Psoas muscle (tissue), 8 donors: ENCODE results near the gene C2CD2L. TPM values are rescaled to one million over a fixed set of nuclear protein-coding genes. Genes with fewer than 3 reads are reported as not detected.

Experiments
- ATAC-seq, 4 donors: fragments of 200-7000 bp; cut with Tn5 transposase; one replicate each; pipeline ENCODE4 v1.9.1; 2020; ENCODE audit warnings: moderate library complexity in 3 of 4, mild to moderate bottlenecking in 2 of 4
- DNase-seq, 2 donors: peaks; one replicate each; pipeline ENCODE4 v3.0.0-alpha.2; 2020
- H3K27ac ChIP-seq: fragments of 200-600 bp; one replicate; pipeline ENCODE4 v1.8.0; 2022
- H3K27me3 ChIP-seq, 3 donors: fragments of 200-600 bp in 1 of 3; one replicate each; pipeline versions ENCODE4 v1.6.1 to v1.8.0; 2013 to 2022; ENCODE audit warnings: low read length in 2 of 3, mild to moderate bottlenecking in 2 of 3, moderate library complexity in 1 of 3; ENCODE audit not compliant: insufficient read depth in 3 of 3
- H3K36me3 ChIP-seq, 2 donors: fragments of 200-600 bp in 1 of 2; one replicate each; pipeline versions ENCODE4 v1.6.1 to v1.8.0; 2013 to 2022; ENCODE audit warnings: low read depth in 1 of 2, mild to moderate bottlenecking in 1 of 2, moderate library complexity in 1 of 2; ENCODE audit not compliant: insufficient read depth in 1 of 2
- H3K4me1 ChIP-seq: fragments of 200-600 bp; one replicate; pipeline ENCODE4 v1.8.0; 2022
- H3K4me3 ChIP-seq: fragments of 200-600 bp; one replicate; pipeline ENCODE4 v1.8.0; 2022; ENCODE audit warnings: mild to moderate bottlenecking
- H3K9me3 ChIP-seq: fragments of 200-600 bp; one replicate; pipeline ENCODE4 v1.8.0; 2022
- WGBS, 3 donors: extraction: QIAGEN DNeasy Blood & Tissue Kit; methylation state at CpG; one replicate each; pipeline versions ENCODE4 v1.1.6 to v1.1.7; 2013; 5-methylcytosine and 5-hydroxymethylcytosine counted together
- intact Hi-C, 2 donors: fragments of 100-400 bp; cut with DNase I; formaldehyde crosslinking; loops; one replicate each; pipeline versions ENCODE4 v1.11.0 to v1.14.2; 2022
- polyA plus RNA-seq, 3 donors: library from polyadenylated mRNA; stranded (reverse); fragments of 200-250 nt; gene quantifications; one replicate each; pipeline ENCODE4 v1.2.3, GENCODE V29; 2013
- total RNA-seq, 4 donors: library from RNA; stranded (reverse); fragmentation: NEBNext Ultra II Directional in 2 of 4; extraction: Animal tissue kit (Norgen Biotek cat#: 25700) in 2 of 4; gene quantifications; one replicate each; pipeline versions ENCODE4 v1.2.1 to v1.2.4, GENCODE V29; 2021 to 2023
- TF ChIP-seq, protein P1 (sequence below): fragments of 200-600 bp; IDR thresholded peaks from one replicate; pipeline ENCODE4 v1.8.0; 2022; ENCODE audit warnings: antibody characterized with exemption
- donor health status: healthy with polysubstance abuse.
- donor health status: DM: no; HTN: no; CAD: no; lungs with moderate emphysema.
- donor health status: Bipolar disorder and iron deficiency.
- donor health status: healthy.
- donor health status: DM: yes; HTN: yes; CAD: no.
- donor health status: DM: no; HTN: no; CAD: no.
- donor health status: DM: no; HTN: no; CAD: no.
- donor health status: DM: yes; HTN: yes; CAD: no.

Gene C2CD2L
- total and polyA plus RNA-seq, 7 donors: 10.9 to 28.7 (median 15.2) TPM

DNA sequence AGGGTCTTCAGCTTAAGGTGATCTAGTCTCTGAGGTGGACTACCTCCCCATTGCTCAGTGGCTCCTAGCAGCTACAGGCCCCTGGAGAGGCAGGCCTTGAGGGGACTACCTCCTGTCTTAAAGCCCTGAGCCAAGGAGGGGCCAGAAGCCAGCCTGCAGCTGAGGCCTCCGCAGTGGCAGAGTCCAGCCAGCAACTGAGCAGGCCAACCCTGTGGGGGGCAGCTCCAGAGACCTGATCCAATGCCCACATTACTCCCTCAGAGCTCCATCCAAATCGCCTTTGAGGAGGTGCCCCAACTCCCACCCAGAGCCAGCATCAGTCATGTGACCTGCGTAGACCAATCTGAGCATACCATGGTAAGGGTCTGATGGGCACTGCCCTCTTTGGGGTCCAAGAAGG lies 2.7 kb downstream of the C2CD2L start:
- H3K27me3 ChIP-seq: no peaks in the 10 kb centered on the region
- TF ChIP-seq, protein P1, sequence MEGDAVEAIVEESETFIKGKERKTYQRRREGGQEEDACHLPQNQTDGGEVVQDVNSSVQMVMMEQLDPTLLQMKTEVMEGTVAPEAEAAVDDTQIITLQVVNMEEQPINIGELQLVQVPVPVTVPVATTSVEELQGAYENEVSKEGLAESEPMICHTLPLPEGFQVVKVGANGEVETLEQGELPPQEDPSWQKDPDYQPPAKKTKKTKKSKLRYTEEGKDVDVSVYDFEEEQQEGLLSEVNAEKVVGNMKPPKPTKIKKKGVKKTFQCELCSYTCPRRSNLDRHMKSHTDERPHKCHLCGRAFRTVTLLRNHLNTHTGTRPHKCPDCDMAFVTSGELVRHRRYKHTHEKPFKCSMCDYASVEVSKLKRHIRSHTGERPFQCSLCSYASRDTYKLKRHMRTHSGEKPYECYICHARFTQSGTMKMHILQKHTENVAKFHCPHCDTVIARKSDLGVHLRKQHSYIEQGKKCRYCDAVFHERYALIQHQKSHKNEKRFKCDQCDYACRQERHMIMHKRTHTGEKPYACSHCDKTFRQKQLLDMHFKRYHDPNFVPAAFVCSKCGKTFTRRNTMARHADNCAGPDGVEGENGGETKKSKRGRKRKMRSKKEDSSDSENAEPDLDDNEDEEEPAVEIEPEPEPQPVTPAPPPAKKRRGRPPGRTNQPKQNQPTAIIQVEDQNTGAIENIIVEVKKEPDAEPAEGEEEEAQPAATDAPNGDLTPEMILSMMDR: no peak
- DNase-seq (no peak), ATAC-seq (no peak)
- H3K9me3 ChIP-seq: no peaks in the 10 kb centered on the region
- H3K27ac ChIP-seq: no peak overlapping the region
- peaks cover 2 to 46% of the 10 kb centered on the region in 2 donors for H3K36me3 ChIP-seq
- intact Hi-C loops: no loop called here
- 82 to 95% (median 84%) methylated on average over 3 of the region's 3 CpGs for WGBS, 3 donors
- peaks cover 19% of the 10 kb centered on the region for H3K4me1 ChIP-seq
- H3K4me3 ChIP-seq: no peak overlapping the region

DNA sequence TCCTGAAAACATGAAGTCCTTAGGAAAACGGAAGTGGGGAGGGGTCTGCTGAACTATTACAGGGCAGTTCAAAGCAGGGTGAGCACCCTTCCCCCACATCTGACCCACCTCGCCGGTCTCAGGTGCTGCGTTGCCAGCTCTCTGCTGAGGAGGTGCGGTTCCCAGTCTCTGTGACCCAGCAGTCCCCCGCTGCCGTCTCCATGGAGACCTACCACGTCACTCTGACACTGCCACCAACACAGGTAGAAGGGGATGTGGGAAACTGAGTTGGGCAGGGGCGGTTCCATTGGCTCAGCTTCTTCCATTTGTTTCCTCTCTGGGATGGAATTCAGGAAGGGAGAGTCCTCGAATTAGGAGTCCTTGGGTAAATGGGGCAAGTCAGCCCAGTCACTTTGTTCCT lies 3.3 kb downstream of the C2CD2L start:
- Histone ChIP-seq H3K4me3 (no peak overlapping the region), H3K9me3 (no peaks in the 10 kb centered on the region), H3K4me1 (peaks cover 19% of the 10 kb centered on the region), H3K36me3 (peaks cover 2 to 52% of the 10 kb centered on the region in 2 donors), H3K27me3 (no peaks in the 10 kb centered on the region), H3K27ac (no peak overlapping the region)
- 77 to 80% (median 80%) methylated on average over 10 of the region's 10 CpGs for WGBS, 3 donors
- TF ChIP-seq, protein P1: no peak
- intact Hi-C loops: no loop called here
- ATAC-seq (no peak), DNase-seq (no peak)

DNA sequence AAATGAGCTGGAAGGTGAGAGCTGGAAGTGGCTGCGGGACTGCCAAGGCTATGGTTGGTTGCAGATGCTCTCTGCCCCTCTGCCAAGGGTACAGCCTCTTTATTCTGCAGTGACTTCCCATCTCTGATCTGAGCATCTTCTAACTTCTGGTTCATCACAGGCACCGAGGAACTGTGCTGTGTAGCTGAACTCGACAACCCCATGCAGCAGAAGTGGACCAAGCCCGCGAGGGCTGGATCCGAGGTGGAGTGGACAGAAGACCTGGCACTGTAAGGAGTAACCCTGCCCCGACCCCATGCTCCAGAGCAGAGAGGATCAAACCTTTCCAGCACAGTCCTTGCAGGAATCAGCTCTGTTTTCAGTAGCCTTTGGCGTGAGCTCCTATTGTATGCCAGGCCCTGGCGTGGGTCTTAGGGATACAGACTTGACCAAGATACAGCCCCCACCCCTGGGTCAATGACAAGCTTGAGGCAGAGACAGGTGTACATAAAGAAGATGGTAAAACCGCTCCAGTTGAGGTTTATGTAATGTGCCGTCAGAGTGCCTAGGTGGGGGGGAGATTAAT lies 4.3 kb downstream of the C2CD2L start:
- H3K27me3 ChIP-seq: no peaks in the 10 kb centered on the region
- H3K27ac ChIP-seq: no peak overlapping the region
- TF ChIP-seq, protein P1: no peak
- H3K9me3 ChIP-seq: no peaks in the 10 kb centered on the region
- H3K36me3 ChIP-seq: peaks cover 2 to 62% of the 10 kb centered on the region in 2 donors
- ATAC-seq (no peak), DNase-seq (no peak)
- intact Hi-C loops: no loop called here
- 85 to 91% (median 90%) methylated on average over 11 of the region's 11 CpGs for WGBS, 3 donors
- peaks cover 15% of the 10 kb centered on the region for H3K4me1 ChIP-seq
- no peak overlapping the region for H3K4me3 ChIP-seq

DNA sequence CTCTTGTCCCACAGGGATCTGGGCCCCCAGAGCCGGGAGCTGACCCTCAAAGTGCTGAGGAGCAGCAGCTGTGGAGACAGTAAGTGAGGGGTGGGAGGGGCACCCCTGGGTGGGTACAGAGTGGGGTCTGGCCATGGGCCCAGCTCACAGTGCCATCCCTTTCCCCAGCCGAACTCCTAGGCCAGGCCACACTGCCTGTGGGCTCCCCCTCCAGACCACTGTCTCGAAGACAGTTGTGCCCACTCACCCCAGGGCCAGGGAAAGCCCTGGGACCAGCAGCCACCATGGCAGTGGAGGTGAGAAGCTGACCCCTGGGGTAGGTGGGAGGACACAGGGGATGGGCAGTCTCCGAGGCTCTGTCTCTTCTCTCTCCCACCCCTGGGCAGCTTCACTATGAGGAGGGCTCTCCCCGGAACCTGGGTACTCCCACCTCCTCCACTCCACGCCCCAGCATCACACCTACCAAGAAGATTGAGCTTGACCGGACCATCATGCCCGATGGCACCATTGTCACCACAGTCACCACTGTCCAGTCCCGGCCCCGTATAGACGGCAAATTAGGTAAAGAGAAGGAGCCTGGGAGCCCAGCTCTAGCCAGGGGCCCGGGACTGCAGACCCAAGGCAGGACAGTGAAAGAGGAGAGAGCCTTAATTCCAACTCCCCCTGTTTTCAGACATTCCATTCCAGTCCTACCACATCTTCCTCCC lies 5.3 kb downstream of the C2CD2L start:
- H3K9me3 ChIP-seq: no peaks in the 10 kb centered on the region
- DNase-seq (no peak), ATAC-seq (no peak)
- no peaks in the 10 kb centered on the region for H3K27me3 ChIP-seq
- no peak overlapping the region for H3K27ac ChIP-seq
- peaks cover 2 to 71% of the 10 kb centered on the region in 2 donors for H3K36me3 ChIP-seq
- intact Hi-C loops: no loop called here
- H3K4me1 ChIP-seq: peaks cover 10% of the 10 kb centered on the region
- TF ChIP-seq, protein P1: no peak
- WGBS, 3 donors: 79 to 89% (median 81%) methylated on average over 12 of the region's 12 CpGs
- H3K4me3 ChIP-seq: no peak overlapping the region
